Stimulated activated CD4-positive, alpha-beta T cell treated with anti-CD3 and anti-CD28 coated beads, Interleukin-2, amount 100 ng/mL, for 24 hours (primary cell): ENCODE results near the gene CAMSAP1.

Experiments used
- DNase-seq, 2 donors: peaks; one replicate each; pipeline ENCODE4 v3.0.0-alpha.2; 2020

Gene CAMSAP1

GRCh38 chr9:135827301-135827700 is 80.0 kb downstream of the CAMSAP1 start:
- DNase-seq: no peak

GRCh38 chr9:135826188-135826545 is 81.2 kb downstream of the CAMSAP1 start:
- DNase-seq: no peak

GRCh38 chr9:135825435-135826187 is 81.7 kb downstream of the CAMSAP1 start:
- no peak for DNase-seq

- DNase-seq: no peak
Observed at GRCh38 chr9:135823036-135823435, 84.3 kb downstream of the CAMSAP1 start.

- DNase-seq: no peak
Observed at GRCh38 chr9:135822374-135822755, 85.0 kb downstream of the CAMSAP1 start.

GRCh38 chr9:135821733-135822373 is 85.5 kb downstream of the CAMSAP1 start:
- no peak for DNase-seq

GRCh38 chr9:135821116-135821515 is 86.2 kb downstream of the CAMSAP1 start:
- no peak for DNase-seq

GRCh38 chr9:135820661-135821060 is 86.7 kb downstream of the CAMSAP1 start:
- no peak for DNase-seq

- no peak for DNase-seq
Observed at GRCh38 chr9:135819905-135820304, 87.4 kb downstream of the CAMSAP1 start.

GRCh38 chr9:135818718-135819475 is 88.4 kb downstream of the CAMSAP1 start:
- DNase-seq: no peak

- no peak for DNase-seq
Observed at GRCh38 chr9:135817951-135818717, 89.2 kb downstream of the CAMSAP1 start.

GRCh38 chr9:135816651-135816970 is 90.7 kb downstream of the CAMSAP1 start:
- no peak for DNase-seq

GRCh38 chr9:135815830-135816650 is 91.3 kb downstream of the CAMSAP1 start:
- no peak for DNase-seq

GRCh38 chr9:135815413-135815812 is 91.9 kb downstream of the CAMSAP1 start:
- no peak for DNase-seq

- no peak for DNase-seq
Observed at GRCh38 chr9:135814421-135815095, 92.8 kb downstream of the CAMSAP1 start.

GRCh38 chr9:135813671-135814290 is 93.6 kb downstream of the CAMSAP1 start:
- DNase-seq: no peak

GRCh38 chr9:135812961-135813360 is 94.4 kb downstream of the CAMSAP1 start:
- DNase-seq: no peak

- no peak for DNase-seq
Observed at GRCh38 chr9:135811801-135812200, 95.5 kb downstream of the CAMSAP1 start.

- DNase-seq: no peak
Observed at GRCh38 chr9:135810806-135811575, 96.4 kb downstream of the CAMSAP1 start.

- DNase-seq: no peak
Observed at GRCh38 chr9:135809166-135809565, 98.2 kb downstream of the CAMSAP1 start.
